HepG2 (cell line): ENCODE measurements around the gene TKFC. TPM values are rescaled to one million over a fixed set of nuclear protein-coding genes. Genes with fewer than 3 reads are reported as not detected.

Experiments
- AKAP8 ChIP-seq: sonication (generic); formaldehyde crosslinking; IDR thresholded peaks from 2 replicates; pipeline ENCODE4 v1.5.1; 2020; ENCODE audit warnings: mild to moderate bottlenecking, missing genetic modification reagents
- ATRX ChIP-seq: sonication (generic); formaldehyde crosslinking; IDR thresholded peaks from 2 replicates; pipeline ENCODE4 v1.4.0; 2020; ENCODE audit warnings: missing genetic modification reagents, borderline replicate concordance
- JUND ChIP-seq: sonication (generic); formaldehyde crosslinking; IDR thresholded peaks from 2 replicates; pipeline ENCODE4 v1.8.0; 2022; ENCODE audit warnings: mild to moderate bottlenecking, missing genetic modification reagents
- KDM2A ChIP-seq: sonication (generic); formaldehyde crosslinking; IDR thresholded peaks from 2 replicates; pipeline ENCODE4 v1.4.0; 2020; ENCODE audit warnings: low read depth, missing genetic modification reagents, borderline replicate concordance
- MED13 ChIP-seq: sonication (generic); formaldehyde crosslinking; IDR thresholded peaks from 2 replicates; pipeline ENCODE4 v1.5.0; 2020; ENCODE audit warnings: missing genetic modification reagents
- NFE2L2 ChIP-seq: fragments of 150-350 bp; IDR thresholded peaks from 2 replicates; pipeline ENCODE4 v1.6.1; 2014; ENCODE audit warnings: low read length
- NR2C2 ChIP-seq: sonication (generic); formaldehyde crosslinking; IDR thresholded peaks from 2 replicates; pipeline ENCODE4 v1.4.0; 2020; ENCODE audit warnings: missing genetic modification reagents, mild to moderate bottlenecking, moderate library complexity, borderline replicate concordance
- PAF1 ChIP-seq: IDR thresholded peaks from 2 replicates; pipeline ENCODE4 v1.6.1; 2016; ENCODE audit warnings: missing genetic modification reagents, missing compliant biosample characterization
- REPIN1 ChIP-seq: sonication (generic); formaldehyde crosslinking; IDR thresholded peaks from 2 replicates; pipeline ENCODE4 v1.8.0; 2022; ENCODE audit warnings: missing genetic modification reagents, low read depth, mild to moderate bottlenecking, borderline replicate concordance
- SNAPC4 ChIP-seq: sonication (generic); formaldehyde crosslinking; IDR thresholded peaks from 2 replicates; pipeline ENCODE4 v1.4.0; 2020; ENCODE audit warnings: mild to moderate bottlenecking, missing genetic modification reagents
- ZBTB3 ChIP-seq: sonication (generic); formaldehyde crosslinking; IDR thresholded peaks from 2 replicates; pipeline ENCODE4 v1.4.0; 2020; ENCODE audit warnings: low read depth, mild to moderate bottlenecking, moderate library complexity, missing genetic modification reagents, borderline replicate concordance
- ZBTB42 ChIP-seq: sonication (generic); formaldehyde crosslinking; IDR thresholded peaks from 2 replicates; pipeline ENCODE4 v1.5.0; 2020; ENCODE audit warnings: mild to moderate bottlenecking, missing genetic modification reagents
- ZNF282 ChIP-seq: fragments of 450-650 bp; IDR thresholded peaks from 2 replicates; pipeline ENCODE4 v1.6.1; 2018; ENCODE audit not compliant: partially characterized antibody
- ZNF550 ChIP-seq: sonication (generic); formaldehyde crosslinking; IDR thresholded peaks from 2 replicates; pipeline ENCODE4 v1.4.0; 2020; ENCODE audit warnings: mild to moderate bottlenecking, missing genetic modification reagents, borderline replicate concordance
- ZNF766 ChIP-seq: sonication (generic); formaldehyde crosslinking; IDR thresholded peaks from 2 replicates; pipeline ENCODE4 v1.5.0; 2020; ENCODE audit warnings: missing genetic modification reagents, borderline replicate concordance
- polyA plus RNA-seq, 8 experiments: library from polyadenylated mRNA; depleted of rRNA in 3 of 8; stranded (reverse) in 7 of 8; unstranded in 1 of 8; fragments of >200 nt; fragmentation: Illumina TruSeq in 4 of 8; extraction: Trizol in 4 of 8; gene quantifications; 2 replicates each; pipeline versions ENCODE4 v1.2.1 to v1.2.3, GENCODE V29; 2011 to 2016; ENCODE audit warnings: low read depth in 4 of 8, missing spikeins in 1 of 8, mixed read lengths in 1 of 8; ENCODE audit not compliant: insufficient read depth in 1 of 8
- total RNA-seq, 5 experiments: library from RNA; depleted of rRNA; stranded (reverse); fragments of >200 nt; fragmentation: Illumina TruSeq; extraction: Trizol; gene quantifications; 2 replicates each; pipeline ENCODE4 v1.2.3, GENCODE V29; 2016; ENCODE audit warnings: low read depth in 1 of 5
- TF ChIP-seq, protein P1 (sequence below): sonication (generic); formaldehyde crosslinking; IDR thresholded peaks from 2 replicates; pipeline ENCODE4 v1.8.0; 2022; ENCODE audit warnings: missing genetic modification reagents, mild to moderate bottlenecking, borderline replicate concordance
- TF ChIP-seq, protein P2 (sequence below): IDR thresholded peaks from 2 replicates; pipeline ENCODE4 v1.6.1; 2018; ENCODE audit warnings: missing genetic modification reagents
- TF ChIP-seq, protein P3 (sequence below): sonication (generic); formaldehyde crosslinking; IDR thresholded peaks from 2 replicates; pipeline ENCODE4 v1.4.0; 2020; ENCODE audit warnings: missing genetic modification reagents, mild to moderate bottlenecking, borderline replicate concordance

The TKFC gene
- total and polyA plus RNA-seq, 2 of the 13 experiments (the other 11 are each of a cell fraction or from before 2014, with no cell fraction given) = 147 to 197 TPM

GRCh38 chr11:61293867-61294716 is 38.9 kb upstream of the TKFC start (continued):
- TF ChIP-seq, protein P1, sequence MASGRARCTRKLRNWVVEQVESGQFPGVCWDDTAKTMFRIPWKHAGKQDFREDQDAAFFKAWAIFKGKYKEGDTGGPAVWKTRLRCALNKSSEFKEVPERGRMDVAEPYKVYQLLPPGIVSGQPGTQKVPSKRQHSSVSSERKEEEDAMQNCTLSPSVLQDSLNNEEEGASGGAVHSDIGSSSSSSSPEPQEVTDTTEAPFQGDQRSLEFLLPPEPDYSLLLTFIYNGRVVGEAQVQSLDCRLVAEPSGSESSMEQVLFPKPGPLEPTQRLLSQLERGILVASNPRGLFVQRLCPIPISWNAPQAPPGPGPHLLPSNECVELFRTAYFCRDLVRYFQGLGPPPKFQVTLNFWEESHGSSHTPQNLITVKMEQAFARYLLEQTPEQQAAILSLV (CRISPR knock-in tag) = 0 out of 2 replicates have a peak, but pooled peaks have one; percentile 78
- TF ChIP-seq KDM2A (CRISPR knock-in tag) = no peak
- TF ChIP-seq ZBTB3 (CRISPR knock-in tag) = peak; percentile 21; the same call in 1 of the 2 replicates
- no peak for TF ChIP-seq ZBTB42 (CRISPR knock-in tag)
- TF ChIP-seq ZNF282 = no peak
- TF ChIP-seq ZNF766 (CRISPR knock-in tag) = no peak
- TF ChIP-seq ZNF550 (CRISPR knock-in tag) = no peak
- no peak; the same call in 1 of the 2 replicates for TF ChIP-seq NR2C2 (CRISPR knock-in tag)
- TF ChIP-seq PAF1 = no peak
- peak; percentile 68; the same call in 1 of the 2 replicates for TF ChIP-seq SNAPC4
- TF ChIP-seq MED13 (CRISPR knock-in tag) = no peak
- TF ChIP-seq JUND (CRISPR knock-in tag) = no peak
- no peak for TF ChIP-seq REPIN1 (CRISPR knock-in tag)
- TF ChIP-seq AKAP8 (CRISPR knock-in tag) = peak; percentile 89
- no peak for TF ChIP-seq ATRX (CRISPR knock-in tag)
- TF ChIP-seq, protein P2, sequence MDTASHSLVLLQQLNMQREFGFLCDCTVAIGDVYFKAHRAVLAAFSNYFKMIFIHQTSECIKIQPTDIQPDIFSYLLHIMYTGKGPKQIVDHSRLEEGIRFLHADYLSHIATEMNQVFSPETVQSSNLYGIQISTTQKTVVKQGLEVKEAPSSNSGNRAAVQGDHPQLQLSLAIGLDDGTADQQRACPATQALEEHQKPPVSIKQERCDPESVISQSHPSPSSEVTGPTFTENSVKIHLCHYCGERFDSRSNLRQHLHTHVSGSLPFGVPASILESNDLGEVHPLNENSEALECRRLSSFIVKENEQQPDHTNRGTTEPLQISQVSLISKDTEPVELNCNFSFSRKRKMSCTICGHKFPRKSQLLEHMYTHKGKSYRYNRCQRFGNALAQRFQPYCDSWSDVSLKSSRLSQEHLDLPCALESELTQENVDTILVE (CRISPR knock-in tag) = no peak
- no peak for TF ChIP-seq NFE2L2
- TF ChIP-seq, protein P3, sequence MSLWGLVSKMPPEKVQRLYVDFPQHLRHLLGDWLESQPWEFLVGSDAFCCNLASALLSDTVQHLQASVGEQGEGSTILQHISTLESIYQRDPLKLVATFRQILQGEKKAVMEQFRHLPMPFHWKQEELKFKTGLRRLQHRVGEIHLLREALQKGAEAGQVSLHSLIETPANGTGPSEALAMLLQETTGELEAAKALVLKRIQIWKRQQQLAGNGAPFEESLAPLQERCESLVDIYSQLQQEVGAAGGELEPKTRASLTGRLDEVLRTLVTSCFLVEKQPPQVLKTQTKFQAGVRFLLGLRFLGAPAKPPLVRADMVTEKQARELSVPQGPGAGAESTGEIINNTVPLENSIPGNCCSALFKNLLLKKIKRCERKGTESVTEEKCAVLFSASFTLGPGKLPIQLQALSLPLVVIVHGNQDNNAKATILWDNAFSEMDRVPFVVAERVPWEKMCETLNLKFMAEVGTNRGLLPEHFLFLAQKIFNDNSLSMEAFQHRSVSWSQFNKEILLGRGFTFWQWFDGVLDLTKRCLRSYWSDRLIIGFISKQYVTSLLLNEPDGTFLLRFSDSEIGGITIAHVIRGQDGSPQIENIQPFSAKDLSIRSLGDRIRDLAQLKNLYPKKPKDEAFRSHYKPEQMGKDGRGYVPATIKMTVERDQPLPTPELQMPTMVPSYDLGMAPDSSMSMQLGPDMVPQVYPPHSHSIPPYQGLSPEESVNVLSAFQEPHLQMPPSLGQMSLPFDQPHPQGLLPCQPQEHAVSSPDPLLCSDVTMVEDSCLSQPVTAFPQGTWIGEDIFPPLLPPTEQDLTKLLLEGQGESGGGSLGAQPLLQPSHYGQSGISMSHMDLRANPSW (CRISPR knock-in tag) = peak; percentile 2; the same call in 1 of the 2 replicates
